ENCODE results near the gene VCL.

VCL gene

GRCh38 chr10:73997787-73998622 lies at the start of gene VCL:
TSS of gene VCL (plus strand) at chr10:73998116. CDS start at chr10:73998208, 92 bp downstream.
- no peaks in the 10 kb centered on the region for H4K20me1 ChIP-seq (ENCODE audit: low read depth, low read length)
- H3K36me3 ChIP-seq (ENCODE audit: low read length) = no peaks in the 10 kb centered on the region
- H3K4me2 ChIP-seq (ENCODE audit: low read depth, low read length, poor library complexity, severe bottlenecking) = peak within 1 kb of the TSS; percentile 61
- H3K9me3 ChIP-seq (ENCODE audit: insufficient read depth, low read length) = no peaks in the 10 kb centered on the region
- no peaks in the 10 kb centered on the region for H3K27me3 ChIP-seq (ENCODE audit: low read length)
- peak within 1 kb of the TSS; percentile 69 for H3K4me3 ChIP-seq (ENCODE audit: insufficient read depth, low read length, poor library complexity, severe bottlenecking)
- H3K79me2 ChIP-seq (ENCODE audit: insufficient read depth, low read length) = peaks cover 32% of the 10 kb centered on the region; the same call in 1 of the 2 replicates
- peak within 1 kb of the TSS; percentile 68 for H3K27ac ChIP-seq (ENCODE audit: low read depth, low read length)
- H3K9ac ChIP-seq (ENCODE audit: low read length) = peak within 1 kb of the TSS; percentile 67
- no peak for TF ChIP-seq EZH2phosphoT487 (conservative IDR thresholded peaks at IDR 0.05; ENCODE audit: low read length)
- no peak for TF ChIP-seq CTCF (IDR thresholded peaks at IDR 0.05; ENCODE audit: insufficient read depth, low read length, poor library complexity, severe bottlenecking)
- peak within 1 kb of the TSS; percentile 89 for H2AFZ ChIP-seq (ENCODE audit: low read depth, low read length, severe bottlenecking)
- peaks cover 8% of the 10 kb centered on the region; the same call in 1 of the 2 replicates for H3F3A ChIP-seq (ENCODE audit: insufficient read depth)
- H3K9me2 ChIP-seq (replicated peaks; ENCODE audit: insufficient read depth, low read length) = no peaks in the 10 kb centered on the region

- H3K4me2 ChIP-seq (ENCODE audit: low read depth, low read length, poor library complexity, severe bottlenecking) = no peak overlapping the region
- H3K27ac ChIP-seq (ENCODE audit: low read depth, low read length) = no peak overlapping the region
- H3K9me2 ChIP-seq (replicated peaks; ENCODE audit: insufficient read depth, low read length) = no peaks in the 10 kb centered on the region
- no peak overlapping the region for H3K4me3 ChIP-seq (ENCODE audit: insufficient read depth, low read length, poor library complexity, severe bottlenecking)
- no peaks in the 10 kb centered on the region for H3K9me3 ChIP-seq (ENCODE audit: insufficient read depth, low read length)
- H3K79me2 ChIP-seq (ENCODE audit: insufficient read depth, low read length) = no peaks in the 10 kb centered on the region
- no peaks in the 10 kb centered on the region for H3K27me3 ChIP-seq (ENCODE audit: low read length)
- H3F3A ChIP-seq (ENCODE audit: insufficient read depth) = no peaks in the 10 kb centered on the region
- no peaks in the 10 kb centered on the region for H3K36me3 ChIP-seq (ENCODE audit: low read length)
- H4K20me1 ChIP-seq (ENCODE audit: low read depth, low read length) = no peaks in the 10 kb centered on the region
- H2AFZ ChIP-seq (ENCODE audit: low read depth, low read length, severe bottlenecking) = no peak overlapping the region
- TF ChIP-seq EZH2phosphoT487 (conservative IDR thresholded peaks at IDR 0.05; ENCODE audit: low read length) = no peak
- no peak for TF ChIP-seq CTCF (IDR thresholded peaks at IDR 0.05; ENCODE audit: insufficient read depth, low read length, poor library complexity, severe bottlenecking)
- no peak overlapping the region for H3K9ac ChIP-seq (ENCODE audit: low read length)
Measured at GRCh38 chr10:73948947-73949633, 48.8 kb upstream of the VCL start.

- H3K9me2 ChIP-seq (replicated peaks; ENCODE audit: insufficient read depth, low read length) = no peaks in the 10 kb centered on the region
- no peak overlapping the region for H3K9ac ChIP-seq (ENCODE audit: low read length)
- no peaks in the 10 kb centered on the region for H3K79me2 ChIP-seq (ENCODE audit: insufficient read depth, low read length)
- no peaks in the 10 kb centered on the region for H3K27me3 ChIP-seq (ENCODE audit: low read length)
- H4K20me1 ChIP-seq (ENCODE audit: low read depth, low read length) = no peaks in the 10 kb centered on the region
- H3K4me3 ChIP-seq (ENCODE audit: insufficient read depth, low read length, poor library complexity, severe bottlenecking) = no peak overlapping the region
- H3K4me2 ChIP-seq (ENCODE audit: low read depth, low read length, poor library complexity, severe bottlenecking) = no peak overlapping the region
- H3K27ac ChIP-seq (ENCODE audit: low read depth, low read length) = no peak overlapping the region
- no peaks in the 10 kb centered on the region for H3F3A ChIP-seq (ENCODE audit: insufficient read depth)
- H2AFZ ChIP-seq (ENCODE audit: low read depth, low read length, severe bottlenecking) = no peak overlapping the region
- TF ChIP-seq CTCF (IDR thresholded peaks at IDR 0.05; ENCODE audit: insufficient read depth, low read length, poor library complexity, severe bottlenecking) = no peak
- no peak for TF ChIP-seq EZH2phosphoT487 (conservative IDR thresholded peaks at IDR 0.05; ENCODE audit: low read length)
- no peaks in the 10 kb centered on the region for H3K9me3 ChIP-seq (ENCODE audit: insufficient read depth, low read length)
- H3K36me3 ChIP-seq (ENCODE audit: low read length) = no peaks in the 10 kb centered on the region
Measured at GRCh38 chr10:73950155-73950948, 47.6 kb upstream of the VCL start.
